MM.1S (cell line): ENCODE data around the gene UGT2A3.

Experiments
- CTCF ChIP-seq: fragments of 300-600 bp; sonication (generic); IDR thresholded peaks from 2 replicates; pipeline ENCODE4 v1.5.1; 2016; ENCODE audit warnings: antibody characterized with exemption, low read length, mixed read lengths
- EZH2 ChIP-seq: fragments of 300-600 bp; sonication (generic); optimal IDR thresholded peaks from 2 replicates; pipeline ENCODE3; 2017; ENCODE audit warnings: low read depth, mild to moderate bottlenecking, antibody characterized with exemption, low read length, mixed read lengths

- TF ChIP-seq CTCF (no peak), EZH2 (no peak)
These were observed 35.4 kb upstream of the UGT2A3 start for GRCh38 chr4:68987007-68987406.
